Stimulated activated naive B cell treated with anti-CD40 and anti-IgM and Interleukin-4, amounts not matched to agents 10 μg/mL and 1 μg/mL and 100 μg/mL, for 72 hours (primary cell): ENCODE data around the gene TNFRSF19.

Source experiments
- ATAC-seq, 2 donors: fragments of 150-1000 bp; cut with Tn5 transposase; replicated peaks; 2 replicates each; pipeline ENCODE4 v1.10.0; 2021; ENCODE audit warnings: moderate library complexity in 1 of 2
- DNase-seq: peaks from one replicate; pipeline ENCODE4 v3.0.0; 2021
- H3K27ac Mint-ChIP-seq: one replicate; pipeline ENCODE4 v1.8.0; 2022; ENCODE audit warnings: mild to moderate bottlenecking, mixed read lengths
- H3K27me3 Mint-ChIP-seq, 2 donors: one replicate each; pipeline ENCODE4 v1.8.0; 2022; ENCODE audit warnings: mixed read lengths in 2 of 2
- H3K36me3 Mint-ChIP-seq, 2 donors: one replicate each; pipeline ENCODE4 v1.8.0; 2022; ENCODE audit warnings: mixed read lengths in 2 of 2, mild to moderate bottlenecking in 1 of 2
- H3K4me1 Mint-ChIP-seq, 2 donors: one replicate each; pipeline ENCODE4 v1.8.0; 2022; ENCODE audit warnings: mixed read lengths in 2 of 2, mild to moderate bottlenecking in 1 of 2
- H3K4me3 Mint-ChIP-seq, 2 donors: one replicate each; pipeline ENCODE4 v1.8.0; 2022; ENCODE audit warnings: mild to moderate bottlenecking in 2 of 2, mixed read lengths in 2 of 2, moderate library complexity in 1 of 2
- H3K9me3 Mint-ChIP-seq, 2 donors: one replicate each; pipeline ENCODE4 v1.8.0; 2022; ENCODE audit warnings: mixed read lengths in 2 of 2, mild to moderate bottlenecking in 1 of 2

Gene TNFRSF19

DNA sequence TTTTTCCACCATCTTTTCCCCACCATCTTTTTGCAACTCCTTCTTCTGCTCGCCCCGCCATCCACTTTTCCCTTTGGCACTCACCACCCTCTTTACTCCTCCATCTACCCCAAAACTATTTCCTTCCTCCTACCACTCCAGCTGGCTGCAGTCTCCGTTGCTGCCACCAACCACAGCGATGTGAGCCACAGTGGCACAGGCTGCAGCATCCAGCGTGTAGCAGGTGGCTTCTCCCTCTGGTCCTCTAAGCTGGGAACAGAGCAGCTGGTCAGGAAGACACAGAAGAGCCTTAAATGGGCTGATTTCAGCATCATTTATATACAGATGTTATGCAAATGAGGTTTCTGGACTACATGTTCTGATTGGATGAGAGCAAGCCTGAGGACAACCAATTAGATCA is 144.5 kb downstream of the TNFRSF19 start:
- ATAC-seq (no peak), DNase-seq (no peak)
- H3K36me3 Mint-ChIP-seq, result peaks cover 6 to 10% of the 10 kb centered on the region in 2 donors
- peaks cover 21 to 26% of the 10 kb centered on the region in 2 donors for H3K27me3 Mint-ChIP-seq
- H3K4me1 Mint-ChIP-seq, result peaks cover 0 to 8% of the 10 kb centered on the region in 2 donors
- peaks cover 9 to 18% of the 10 kb centered on the region in 2 donors for H3K9me3 Mint-ChIP-seq
- no peak overlapping the region for H3K4me3 Mint-ChIP-seq
- no peak overlapping the region for H3K27ac Mint-ChIP-seq

DNA sequence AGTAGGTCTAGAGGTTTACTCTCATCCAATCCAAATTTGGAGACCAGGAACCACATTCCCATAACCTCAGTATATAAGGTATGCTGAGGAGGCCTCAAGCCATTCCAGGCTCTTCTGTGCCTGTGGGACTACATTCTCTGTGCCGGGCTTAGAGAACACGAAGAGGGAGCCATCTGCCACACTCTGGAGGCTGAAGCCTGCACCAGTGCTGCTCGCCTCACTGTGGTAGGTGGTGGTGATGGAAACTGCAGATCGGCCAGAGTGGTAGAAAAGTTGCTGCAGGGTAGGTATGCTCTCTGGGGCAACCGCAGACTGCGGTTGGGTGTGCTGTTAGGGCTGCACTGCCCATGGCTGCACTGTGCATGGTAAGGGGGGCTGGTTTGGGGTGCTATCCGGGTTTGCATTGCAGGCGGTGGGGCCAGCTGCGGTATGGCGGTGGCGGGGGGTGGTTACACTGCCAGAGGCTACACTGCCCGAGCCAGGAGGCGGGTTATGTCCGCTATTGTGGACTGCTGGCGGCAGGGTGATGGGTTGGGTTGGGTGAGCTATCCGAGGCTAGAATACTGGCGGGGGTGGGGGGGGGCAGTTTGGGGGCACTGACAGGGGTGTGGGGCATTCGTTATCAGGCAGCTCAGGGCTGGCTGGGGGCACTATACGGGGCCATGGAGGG is 145.0 kb downstream of the TNFRSF19 start:
- Mint-ChIP-seq H3K27ac (no peak overlapping the region), H3K4me1 (peaks cover 0 to 8% of the 10 kb centered on the region in 2 donors)

DNA sequence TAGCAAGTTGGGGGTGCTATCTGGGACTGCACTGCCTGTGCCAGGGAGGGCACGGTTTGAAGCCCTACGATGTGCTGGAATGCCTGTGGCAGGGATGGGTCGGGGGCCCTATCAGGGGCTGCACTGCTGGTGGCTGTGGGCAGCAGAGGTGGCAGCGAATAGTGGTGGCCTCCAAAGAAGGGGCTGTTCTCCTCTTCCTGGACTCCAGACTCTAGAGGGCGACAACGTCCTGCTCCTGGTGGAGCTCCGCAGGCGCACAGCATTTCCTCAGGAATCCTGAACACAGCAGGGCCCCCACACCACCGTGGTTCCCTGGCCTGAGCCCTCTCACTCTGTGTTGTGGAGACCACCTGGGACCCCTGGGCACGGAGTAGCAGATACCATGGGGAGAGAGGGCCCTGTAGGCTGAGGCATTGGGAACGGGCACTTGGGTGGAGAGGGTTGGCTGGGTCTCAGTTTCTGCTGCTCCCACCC is 145.6 kb downstream of the TNFRSF19 start:
- no peak overlapping the region for H3K4me3 Mint-ChIP-seq
- no peak for ATAC-seq
- no peak overlapping the region for H3K27ac Mint-ChIP-seq
- peaks cover 21 to 26% of the 10 kb centered on the region in 2 donors for H3K27me3 Mint-ChIP-seq
- peaks cover 0 to 8% of the 10 kb centered on the region in 2 donors for H3K4me1 Mint-ChIP-seq
- DNase-seq, result no peak
- H3K9me3 Mint-ChIP-seq, result peaks cover 11 to 18% of the 10 kb centered on the region in 2 donors
- H3K36me3 Mint-ChIP-seq, result peaks cover 6 to 12% of the 10 kb centered on the region in 2 donors

More for the DNA sequence above, 145.0 kb downstream of the TNFRSF19 start:
- DNase-seq (no peak), ATAC-seq (no peak)
- Mint-ChIP-seq H3K27me3 (peaks cover 21 to 26% of the 10 kb centered on the region in 2 donors), H3K4me3 (no peak overlapping the region), H3K36me3 (peaks cover 6 to 10% of the 10 kb centered on the region in 2 donors), H3K9me3 (peaks cover 9 to 18% of the 10 kb centered on the region in 2 donors)

DNA sequence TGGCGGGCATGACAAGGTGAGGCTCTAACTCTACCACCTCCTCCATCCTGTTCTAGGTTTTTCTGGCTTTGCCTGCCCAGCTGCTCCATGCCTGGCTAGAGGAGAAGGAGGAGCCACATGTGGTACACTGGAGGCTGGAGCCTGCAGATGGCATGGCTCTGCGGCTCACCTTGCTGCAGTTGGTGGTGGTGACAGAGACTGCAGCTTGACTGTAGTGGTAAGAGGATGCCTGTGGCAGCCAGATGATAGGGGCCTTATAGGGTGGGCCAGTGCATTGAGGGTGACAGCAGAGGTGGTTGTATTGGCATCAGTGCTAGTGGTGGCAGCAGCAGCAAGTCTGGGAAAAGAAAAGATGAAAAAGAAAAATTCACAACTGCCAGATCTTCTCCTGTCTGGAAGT is 146.2 kb downstream of the TNFRSF19 start:
- H3K9me3 Mint-ChIP-seq, result peaks cover 11 to 18% of the 10 kb centered on the region in 2 donors
- peaks cover 21 to 26% of the 10 kb centered on the region in 2 donors for H3K27me3 Mint-ChIP-seq
- H3K4me3 Mint-ChIP-seq, result no peak overlapping the region
- peaks cover 0 to 8% of the 10 kb centered on the region in 2 donors for H3K4me1 Mint-ChIP-seq
- DNase-seq, result no peak
- ATAC-seq, result no peak
- H3K27ac Mint-ChIP-seq, result no peak overlapping the region
- peaks cover 6 to 13% of the 10 kb centered on the region in 2 donors for H3K36me3 Mint-ChIP-seq

DNA sequence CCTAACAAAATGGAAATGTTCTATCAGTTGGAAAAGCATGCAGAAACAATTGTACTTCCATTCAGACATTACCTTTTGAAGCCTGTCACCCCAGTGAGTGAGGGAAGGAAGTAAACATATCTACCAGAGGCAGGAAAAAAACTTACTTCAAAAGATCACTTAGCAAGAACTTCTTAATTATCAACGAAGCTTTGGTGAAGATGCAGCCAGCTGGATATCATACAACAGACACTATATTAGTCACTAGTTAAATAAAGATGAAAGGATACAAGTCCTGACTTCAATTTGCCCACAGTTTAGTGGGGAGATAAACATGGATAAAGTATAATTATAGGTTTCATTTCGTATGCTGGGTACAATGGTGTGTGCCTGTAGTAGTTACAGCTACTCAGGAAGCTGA is 148.8 kb downstream of the TNFRSF19 start:
- no peak for DNase-seq
- Mint-ChIP-seq H3K27me3 (peaks cover 13% of the 10 kb centered on the region in 2 donors), H3K36me3 (peaks cover 6 to 10% of the 10 kb centered on the region in 2 donors), H3K9me3 (peaks cover 5 to 8% of the 10 kb centered on the region in 2 donors), H3K4me1 (peaks cover 0 to 8% of the 10 kb centered on the region in 2 donors), H3K27ac (no peak overlapping the region), H3K4me3 (no peak overlapping the region)
- ATAC-seq, result no peak

DNA sequence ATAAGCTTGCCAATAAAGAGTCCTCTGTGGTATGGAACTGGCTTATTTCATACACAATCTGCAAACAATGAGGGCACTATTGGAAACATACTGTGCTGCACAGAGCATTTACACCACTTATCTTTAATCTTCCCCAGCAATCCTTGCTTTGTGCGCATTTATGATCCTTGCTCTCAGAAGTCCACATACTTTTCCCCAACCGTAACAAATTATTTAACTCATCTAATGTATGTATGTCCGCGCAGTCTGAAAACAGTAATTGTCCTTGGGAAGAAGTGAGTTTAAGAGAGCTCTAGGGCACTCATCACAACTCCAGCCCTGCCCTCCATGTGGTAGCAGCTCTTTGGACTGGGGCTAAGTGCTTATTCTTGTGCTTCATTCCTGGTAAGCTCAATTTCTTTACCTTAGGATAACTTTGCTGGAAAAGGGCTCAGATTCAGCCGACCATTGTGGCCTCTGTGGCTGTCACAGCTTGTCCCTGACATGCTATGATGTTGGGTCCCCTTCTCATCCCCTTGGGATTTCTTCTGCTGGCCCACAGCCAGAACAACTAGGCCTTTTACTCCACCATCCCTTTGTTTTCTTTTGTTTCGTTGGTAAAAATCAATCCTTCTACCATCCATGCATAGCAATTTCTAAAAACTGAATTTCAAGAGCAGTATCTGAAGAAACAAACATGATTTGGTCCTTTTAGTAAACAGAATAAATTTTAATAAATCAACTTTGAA is 152.7 kb downstream of the TNFRSF19 start:
- no peak for DNase-seq
- no peak overlapping the region for H3K27ac Mint-ChIP-seq
- H3K4me3 Mint-ChIP-seq, result no peak overlapping the region
- no peak for ATAC-seq
- H3K9me3 Mint-ChIP-seq, result peaks cover 0 to 2% of the 10 kb centered on the region in 2 donors
- H3K27me3 Mint-ChIP-seq, result no peaks in the 10 kb centered on the region
- H3K36me3 Mint-ChIP-seq, result peaks cover 14% of the 10 kb centered on the region in 2 donors
- no peaks in the 10 kb centered on the region for H3K4me1 Mint-ChIP-seq

DNA sequence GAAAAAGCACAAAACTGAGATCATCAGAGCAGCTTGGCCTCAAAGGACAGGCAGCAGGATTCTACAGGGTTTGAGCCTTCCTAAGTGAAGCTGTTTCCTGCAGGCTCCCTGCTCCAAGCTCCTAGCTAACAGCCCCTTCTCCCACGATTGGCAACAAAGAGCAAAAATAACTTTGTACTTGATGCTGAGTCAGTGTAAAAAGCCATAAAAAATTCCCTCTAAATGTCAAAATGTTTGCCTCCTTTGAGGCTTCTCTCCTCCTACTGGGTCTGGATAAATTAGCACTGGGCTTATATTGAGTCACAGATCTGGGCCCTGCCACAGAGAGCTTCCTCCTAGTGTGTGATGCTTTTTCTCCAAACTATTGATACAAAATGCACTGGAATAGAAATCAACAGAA is 153.3 kb downstream of the TNFRSF19 start:
- Mint-ChIP-seq H3K27ac (no peak overlapping the region), H3K9me3 (peaks cover 0 to 2% of the 10 kb centered on the region in 2 donors), H3K4me3 (no peak overlapping the region), H3K27me3 (no peaks in the 10 kb centered on the region), H3K4me1 (no peaks in the 10 kb centered on the region), H3K36me3 (peaks cover 17% of the 10 kb centered on the region in 2 donors)
- DNase-seq (no peak), ATAC-seq (no peak)

DNA sequence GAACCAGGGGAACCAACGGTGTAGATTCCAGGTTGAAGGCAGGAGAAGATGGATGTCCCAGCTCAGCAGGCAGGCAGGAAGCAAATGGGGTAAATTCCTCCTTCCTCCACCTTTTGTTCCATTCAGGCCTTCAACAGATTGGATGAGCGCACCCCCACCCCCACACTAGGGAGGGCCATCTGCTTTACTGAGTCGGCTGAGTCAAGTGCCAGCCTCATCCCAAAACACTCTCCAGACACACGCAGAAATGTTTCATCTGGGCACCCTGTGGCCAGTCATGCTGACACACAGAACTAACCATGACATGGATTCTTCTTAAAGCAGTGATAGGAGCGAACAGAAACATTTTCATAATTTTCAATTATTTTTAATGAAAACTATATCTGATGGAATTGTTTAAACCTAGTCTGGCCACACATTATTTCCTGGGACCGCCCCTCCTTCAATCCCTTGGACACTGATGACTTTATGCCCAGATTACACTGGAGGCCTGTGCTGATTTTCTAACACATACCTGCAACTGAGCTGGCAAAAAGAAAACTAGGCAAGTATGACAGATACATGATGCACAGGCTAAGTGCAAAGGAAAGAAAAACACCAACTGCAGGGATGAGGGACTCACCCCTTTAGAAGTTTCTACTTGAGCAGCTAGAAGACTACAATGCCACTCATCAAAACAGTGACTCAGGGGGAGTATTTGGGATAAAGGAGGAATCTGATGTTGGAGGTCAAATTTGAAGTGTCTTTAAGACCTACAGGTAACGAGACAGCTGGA is 154.2 kb downstream of the TNFRSF19 start:
- Mint-ChIP-seq H3K9me3 (peaks cover 0 to 2% of the 10 kb centered on the region in 2 donors), H3K27ac (no peak overlapping the region), H3K4me1 (no peaks in the 10 kb centered on the region), H3K36me3 (peaks cover 23 to 24% of the 10 kb centered on the region in 2 donors), H3K27me3 (no peaks in the 10 kb centered on the region), H3K4me3 (no peak overlapping the region)
- ATAC-seq, result no peak
- no peak for DNase-seq
